ENCODE data around the gene LRRC63. TPM values are rescaled to one million over a fixed set of nuclear protein-coding genes. Genes with fewer than 3 reads are reported as not detected.

The LRRC63 gene
- total and polyA plus RNA-seq, 3 donors from 2014 or later: 4.6 to 9.4 (median 7.0) TPM

DNA sequence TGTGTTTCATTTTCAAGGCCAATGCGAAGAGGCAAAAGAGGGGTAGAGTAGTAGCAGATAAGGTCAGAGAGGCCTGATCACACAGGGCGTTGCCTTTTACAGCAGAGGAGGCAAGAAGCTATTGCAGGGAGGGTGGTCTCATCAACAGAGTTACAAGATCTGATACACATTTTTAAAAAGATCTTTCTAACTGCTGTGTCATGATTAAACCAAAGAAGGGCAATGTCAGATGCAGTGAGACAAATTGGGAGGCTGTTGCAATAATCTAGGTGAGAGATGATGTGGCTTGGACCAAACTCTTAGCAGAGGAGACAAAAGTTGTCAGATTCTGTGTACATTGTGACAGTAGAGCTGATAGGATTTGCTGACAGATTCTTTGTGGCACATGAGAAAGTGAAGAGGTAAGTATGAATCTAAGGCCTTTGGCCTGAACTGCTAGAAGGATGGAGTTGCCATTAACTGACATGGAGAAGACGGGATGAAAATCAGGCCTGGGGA lies 13.0 kb upstream of the LRRC63 start:
- WGBS, 2 donors: 62 to 67% methylated on average over 3 of the region's 3 CpGs
- H3K9me3 ChIP-seq: no peaks in the 10 kb centered on the region
- DNase-seq: no peak

DNA sequence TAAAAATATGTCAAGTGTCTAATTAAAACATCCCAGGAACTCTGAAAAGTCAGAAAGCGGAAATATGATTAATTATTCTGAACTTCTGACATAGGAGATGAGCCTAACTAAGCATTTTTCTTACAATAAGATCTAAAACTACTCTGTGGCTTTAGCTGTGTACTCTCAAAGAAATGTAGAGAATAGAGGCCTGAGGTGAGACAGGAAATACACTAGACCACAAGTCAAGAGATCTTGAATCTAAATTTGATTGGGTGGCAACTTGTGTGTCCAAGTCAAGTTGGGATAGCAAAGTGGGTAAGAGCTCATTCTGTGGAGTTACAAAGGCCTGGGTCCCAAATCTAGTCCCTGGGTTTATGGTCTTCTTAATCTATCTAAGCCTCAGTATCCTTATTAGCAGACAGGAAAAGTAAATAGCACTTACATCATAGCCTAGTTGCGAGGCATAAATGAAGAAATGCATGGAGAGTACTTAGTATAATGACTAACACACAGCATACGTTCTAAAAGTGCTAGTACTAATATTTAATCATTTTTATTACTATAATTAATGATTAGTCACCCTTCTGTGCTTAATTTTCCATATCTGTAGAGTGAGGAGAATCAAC lies 9.4 kb upstream of the LRRC63 start:
- intact Hi-C loops (cut with DNase I; ENCODE audit: low total_unique reads): no loop called here
- Histone ChIP-seq H3K4me3 (no peak overlapping the region), H3K36me3 (ENCODE audit: low read depth, missing control alignments) (no peaks in the 10 kb centered on the region), H3K4me1 (no peaks in the 10 kb centered on the region), H3K9me3 (no peaks in the 10 kb centered on the region), H3K27me3 (no peaks in the 10 kb centered on the region), H3K27ac (peak overlapping the region in 1 of 2 donors; percentile 1)
- 82% methylated on average over 3 of the region's 3 CpGs for WGBS, 2 donors
- TF ChIP-seq POLR2A (IDR thresholded peaks at IDR 0.05): no peak
- TF ChIP-seq, protein P1, sequence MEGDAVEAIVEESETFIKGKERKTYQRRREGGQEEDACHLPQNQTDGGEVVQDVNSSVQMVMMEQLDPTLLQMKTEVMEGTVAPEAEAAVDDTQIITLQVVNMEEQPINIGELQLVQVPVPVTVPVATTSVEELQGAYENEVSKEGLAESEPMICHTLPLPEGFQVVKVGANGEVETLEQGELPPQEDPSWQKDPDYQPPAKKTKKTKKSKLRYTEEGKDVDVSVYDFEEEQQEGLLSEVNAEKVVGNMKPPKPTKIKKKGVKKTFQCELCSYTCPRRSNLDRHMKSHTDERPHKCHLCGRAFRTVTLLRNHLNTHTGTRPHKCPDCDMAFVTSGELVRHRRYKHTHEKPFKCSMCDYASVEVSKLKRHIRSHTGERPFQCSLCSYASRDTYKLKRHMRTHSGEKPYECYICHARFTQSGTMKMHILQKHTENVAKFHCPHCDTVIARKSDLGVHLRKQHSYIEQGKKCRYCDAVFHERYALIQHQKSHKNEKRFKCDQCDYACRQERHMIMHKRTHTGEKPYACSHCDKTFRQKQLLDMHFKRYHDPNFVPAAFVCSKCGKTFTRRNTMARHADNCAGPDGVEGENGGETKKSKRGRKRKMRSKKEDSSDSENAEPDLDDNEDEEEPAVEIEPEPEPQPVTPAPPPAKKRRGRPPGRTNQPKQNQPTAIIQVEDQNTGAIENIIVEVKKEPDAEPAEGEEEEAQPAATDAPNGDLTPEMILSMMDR (IDR thresholded peaks at IDR 0.05): no peak
- no peak for DNase-seq

More for the DNA sequence above, 13.0 kb upstream of the LRRC63 start:
- TF ChIP-seq, protein P1 (IDR thresholded peaks at IDR 0.05): no peak
- TF ChIP-seq POLR2A (IDR thresholded peaks at IDR 0.05): no peak
- Histone ChIP-seq H3K36me3 (ENCODE audit: low read depth, missing control alignments) (no peaks in the 10 kb centered on the region), H3K4me3 (no peak overlapping the region), H3K4me1 (no peaks in the 10 kb centered on the region), H3K27me3 (no peaks in the 10 kb centered on the region), H3K27ac (peak overlapping the region in 1 of 2 donors; percentile 19)
- intact Hi-C loops (cut with DNase I; ENCODE audit: low total_unique reads): no loop called here

DNA sequence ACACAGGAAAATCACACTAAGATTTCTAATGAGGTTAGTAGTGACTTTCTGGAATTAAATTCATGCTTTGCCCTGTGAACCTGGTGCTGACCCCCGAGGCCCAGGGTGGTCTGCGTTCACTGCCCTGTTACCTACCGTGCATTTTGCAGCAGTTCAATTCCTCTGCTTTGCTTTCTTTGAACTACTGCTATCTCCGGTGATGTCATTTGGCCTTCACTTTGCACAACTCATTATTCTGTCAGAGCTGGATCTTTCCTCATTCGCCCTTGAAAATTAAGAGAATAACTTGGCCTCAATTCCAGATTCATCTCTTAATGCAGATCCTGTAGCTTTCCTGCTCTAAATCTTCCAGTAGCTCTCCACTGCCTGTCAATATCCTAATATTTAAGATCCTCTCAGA lies 8.8 kb upstream of the LRRC63 start:
- intact Hi-C loops (cut with DNase I; ENCODE audit: low total_unique reads): no loop called here
- H3K36me3 ChIP-seq (ENCODE audit: low read depth, missing control alignments): no peaks in the 10 kb centered on the region
- 32 to 55% methylated on average over 5 of the region's 5 CpGs for WGBS, 2 donors
- peak; percentile 35 for DNase-seq
- H3K4me1 ChIP-seq: no peaks in the 10 kb centered on the region
- no peak for TF ChIP-seq POLR2A (IDR thresholded peaks at IDR 0.05)
- TF ChIP-seq, protein P1 (IDR thresholded peaks at IDR 0.05): no peak
- peak overlapping the region in 1 of 2 donors; percentile 1 for H3K27ac ChIP-seq
- no peak overlapping the region for H3K4me3 ChIP-seq
- H3K9me3 ChIP-seq: no peaks in the 10 kb centered on the region
- H3K27me3 ChIP-seq: no peaks in the 10 kb centered on the region

DNA sequence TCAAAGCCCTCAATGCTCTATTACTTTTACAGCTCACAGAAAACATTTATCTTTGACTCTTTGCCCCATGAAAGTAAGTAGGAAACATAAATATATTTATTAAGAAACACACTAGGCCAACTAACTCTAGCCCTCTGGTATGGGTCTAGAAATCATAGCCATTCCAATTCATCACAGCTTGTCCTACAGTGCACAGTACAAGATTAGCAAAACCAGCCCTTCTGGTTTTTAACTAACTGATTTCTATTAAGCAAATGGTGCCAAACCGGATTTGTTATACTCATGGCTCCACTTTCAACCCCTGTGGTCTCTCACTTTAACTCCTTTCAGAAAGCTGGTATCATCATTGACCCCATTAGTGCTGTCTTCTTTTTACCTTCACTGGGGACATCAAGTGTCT lies 5.6 kb upstream of the LRRC63 start:
- TF ChIP-seq POLR2A (IDR thresholded peaks at IDR 0.05): no peak
- Histone ChIP-seq H3K4me1 (no peaks in the 10 kb centered on the region), H3K4me3 (no peak overlapping the region), H3K27ac (no peak overlapping the region), H3K27me3 (no peaks in the 10 kb centered on the region), H3K36me3 (ENCODE audit: low read depth, missing control alignments) (no peaks in the 10 kb centered on the region), H3K9me3 (no peaks in the 10 kb centered on the region)
- no peak for DNase-seq
- intact Hi-C loops (cut with DNase I; ENCODE audit: low total_unique reads): no loop called here
- WGBS, 2 donors: 70 to 85% methylated on average over 1 of the region's 1 CpG

DNA sequence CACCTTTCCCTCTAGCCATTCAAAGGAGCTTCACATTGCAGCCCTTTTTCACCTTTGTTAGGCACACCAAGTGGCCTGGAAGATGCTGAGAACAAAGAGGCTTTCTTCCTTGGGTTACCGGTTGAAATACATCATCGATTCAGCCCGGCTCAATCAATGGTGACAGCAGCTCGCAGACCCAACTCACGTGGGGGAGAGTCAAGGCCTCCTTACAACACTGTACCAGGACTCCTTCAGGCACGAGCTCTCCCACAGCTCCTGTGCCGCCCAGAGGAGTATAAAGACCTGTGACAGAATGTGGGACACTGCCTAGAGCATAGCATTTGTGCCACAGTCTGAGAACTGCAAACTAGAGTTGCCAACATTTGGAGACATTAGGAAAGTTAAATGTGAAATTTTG lies 3.9 kb upstream of the LRRC63 start:
- Histone ChIP-seq H3K9me3 (no peaks in the 10 kb centered on the region), H3K36me3 (ENCODE audit: low read depth, missing control alignments) (no peaks in the 10 kb centered on the region), H3K4me1 (no peaks in the 10 kb centered on the region), H3K27me3 (no peaks in the 10 kb centered on the region), H3K4me3 (no peak overlapping the region), H3K27ac (no peak overlapping the region)
- DNase-seq: peak; percentile 79
- TF ChIP-seq POLR2A (IDR thresholded peaks at IDR 0.05): no peak
- TF ChIP-seq, protein P1 (IDR thresholded peaks at IDR 0.05): no peak
- WGBS, 2 donors: 57 to 64% methylated on average over 7 of the region's 7 CpGs
- intact Hi-C loops (cut with DNase I; ENCODE audit: low total_unique reads): no loop called here
